ENCODE results near the gene COL7A1. TPM values are rescaled to one million over a fixed set of nuclear protein-coding genes. Genes with fewer than 3 reads are reported as not detected.

Gene COL7A1
- total RNA-seq, 1 donor from 2014 or later, result 32.3 TPM

GRCh38 chr3:48625600-48625999, 30.5 kb upstream of the COL7A1 start:
- Mint-ChIP-seq H3K27me3 (no peaks in the 10 kb centered on the region), H3K36me3 (peaks cover 7% of the 10 kb centered on the region), H3K27ac (no peak overlapping the region), H3K4me1 (ENCODE audit: unreplicated experiment) (no peaks in the 10 kb centered on the region), H3K9me3 (no peaks in the 10 kb centered on the region), H3K4me3 (no peak overlapping the region)
- DNase-seq (ENCODE audit: extremely low spot score, unreplicated experiment), result no peak
- TF ChIP-seq CTCF (conservative IDR thresholded peaks at IDR 0.05), result no peak

GRCh38 chr3:48624767-48625166, 29.6 kb upstream of the COL7A1 start:
- TF ChIP-seq CTCF (conservative IDR thresholded peaks at IDR 0.05), result no peak
- no peak for DNase-seq (ENCODE audit: extremely low spot score, unreplicated experiment)
- Mint-ChIP-seq H3K27ac (peak overlapping the region; percentile 39), H3K36me3 (peaks cover 7% of the 10 kb centered on the region), H3K9me3 (no peaks in the 10 kb centered on the region), H3K4me3 (no peak overlapping the region), H3K27me3 (no peaks in the 10 kb centered on the region), H3K4me1 (ENCODE audit: unreplicated experiment) (no peaks in the 10 kb centered on the region)

GRCh38 chr3:48623851-48624547, 28.9 kb upstream of the COL7A1 start:
- Mint-ChIP-seq H3K9me3 (no peaks in the 10 kb centered on the region), H3K36me3 (peaks cover under 1% of the 10 kb centered on the region), H3K27ac (peak overlapping the region; percentile 1), H3K27me3 (no peaks in the 10 kb centered on the region), H3K4me3 (no peak overlapping the region), H3K4me1 (ENCODE audit: unreplicated experiment) (no peaks in the 10 kb centered on the region)
- no peak for DNase-seq (ENCODE audit: extremely low spot score, unreplicated experiment)
- no peak for TF ChIP-seq CTCF (conservative IDR thresholded peaks at IDR 0.05)

- no peaks in the 10 kb centered on the region for H3K9me3 Mint-ChIP-seq
- no peak within 1 kb of the TSS for H3K27ac Mint-ChIP-seq
- no peaks in the 10 kb centered on the region for H3K27me3 Mint-ChIP-seq
- no peaks in the 10 kb centered on the region for H3K4me1 Mint-ChIP-seq (ENCODE audit: unreplicated experiment)
- H3K36me3 Mint-ChIP-seq, result no peaks in the 10 kb centered on the region
- no peak for DNase-seq (ENCODE audit: extremely low spot score, unreplicated experiment)
- no peak for TF ChIP-seq CTCF (conservative IDR thresholded peaks at IDR 0.05)
- H3K4me3 Mint-ChIP-seq, result no peak within 1 kb of the TSS
Observed at GRCh38 chr3:48621461-48621869, 26.3 kb upstream of the COL7A1 start, which contains the start of gene TMEM89. TMEM89 (minus strand) TSS chr3:48621769; CDS start chr3:48621756, 13 bp downstream.

GRCh38 chr3:48619541-48620524, 24.7 kb upstream of the COL7A1 start:
- H3K27ac Mint-ChIP-seq, result no peak overlapping the region
- TF ChIP-seq CTCF (conservative IDR thresholded peaks at IDR 0.05), result no peak

More at GRCh38 chr3:48619541-48620524, 24.7 kb upstream of the COL7A1 start:
- Mint-ChIP-seq H3K4me1 (ENCODE audit: unreplicated experiment) (no peaks in the 10 kb centered on the region), H3K4me3 (no peak overlapping the region), H3K27me3 (no peaks in the 10 kb centered on the region), H3K36me3 (no peaks in the 10 kb centered on the region), H3K9me3 (no peaks in the 10 kb centered on the region)
- no peak for DNase-seq (ENCODE audit: extremely low spot score, unreplicated experiment)
